Measurements from ENCODE around the gene MYLK2.

MYLK2 gene

DNA sequence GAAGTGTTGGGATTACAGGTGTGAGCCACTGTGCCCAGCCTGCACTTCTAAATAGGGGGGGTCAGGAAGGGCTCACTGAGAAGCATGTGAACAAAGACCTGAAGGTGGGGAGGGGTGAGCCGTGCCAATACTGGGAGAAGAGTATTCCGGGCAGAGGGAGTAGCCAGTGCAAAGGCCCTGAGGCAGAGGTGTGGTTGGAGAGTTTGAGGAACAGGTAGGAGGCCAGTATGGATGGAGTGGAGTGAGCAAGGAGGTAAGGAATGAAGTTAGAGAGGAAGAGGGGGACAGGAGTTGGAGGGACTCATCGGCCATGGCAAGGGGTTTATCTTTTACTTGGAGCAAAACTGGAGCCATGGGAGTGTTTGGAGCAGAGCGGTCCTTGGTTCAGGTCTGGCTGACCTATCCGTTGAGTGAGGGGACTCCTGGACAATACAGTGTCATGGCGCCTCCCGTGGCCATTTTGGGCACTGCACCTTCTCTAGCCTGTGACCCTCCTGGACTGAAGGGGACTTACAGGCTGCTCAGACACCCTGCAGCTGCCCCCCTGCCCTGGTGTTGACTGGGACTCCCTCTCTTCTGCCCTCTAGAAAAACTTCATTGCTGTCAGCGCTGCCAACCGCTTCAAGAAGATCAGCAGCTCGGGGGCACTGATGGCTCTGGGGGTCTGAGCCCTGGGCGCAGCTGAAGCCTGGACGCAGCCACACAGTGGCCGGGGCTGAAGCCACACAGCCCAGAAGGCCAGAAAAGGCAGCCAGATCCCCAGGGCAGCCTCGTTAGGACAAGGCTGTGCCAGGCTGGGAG, 14.2 kb downstream of the MYLK2 start:
- Histone ChIP-seq H3K27me3 (ENCODE audit: control insufficient read depth in 5 of 5, insufficient read depth in 4 of 5, low read length in 5 of 5) (peaks cover 0 to 3% (median 0%) of the 10 kb centered on the region in 5 donors), H3K9ac (ENCODE audit: low read length in 5 of 5) (no peak overlapping the region), H3K4me1 (ENCODE audit: control insufficient read depth in 5 of 5, insufficient read depth in 5 of 5, low read length in 5 of 5) (peaks cover 9 to 32% (median 25%) of the 10 kb centered on the region in 5 donors), H3K27ac (ENCODE audit: low read depth, low read length) (no peak overlapping the region), H3K9me3 (ENCODE audit: control insufficient read depth in 5 of 5, low read length in 5 of 5) (no peaks in the 10 kb centered on the region), H3K4me3 (ENCODE audit: low read depth in 1 of 5, low read length in 5 of 5) (no peak overlapping the region), H3K36me3 (ENCODE audit: control insufficient read depth in 5 of 5, insufficient read depth in 5 of 5, low read length in 5 of 5) (no peaks in the 10 kb centered on the region)

DNA sequence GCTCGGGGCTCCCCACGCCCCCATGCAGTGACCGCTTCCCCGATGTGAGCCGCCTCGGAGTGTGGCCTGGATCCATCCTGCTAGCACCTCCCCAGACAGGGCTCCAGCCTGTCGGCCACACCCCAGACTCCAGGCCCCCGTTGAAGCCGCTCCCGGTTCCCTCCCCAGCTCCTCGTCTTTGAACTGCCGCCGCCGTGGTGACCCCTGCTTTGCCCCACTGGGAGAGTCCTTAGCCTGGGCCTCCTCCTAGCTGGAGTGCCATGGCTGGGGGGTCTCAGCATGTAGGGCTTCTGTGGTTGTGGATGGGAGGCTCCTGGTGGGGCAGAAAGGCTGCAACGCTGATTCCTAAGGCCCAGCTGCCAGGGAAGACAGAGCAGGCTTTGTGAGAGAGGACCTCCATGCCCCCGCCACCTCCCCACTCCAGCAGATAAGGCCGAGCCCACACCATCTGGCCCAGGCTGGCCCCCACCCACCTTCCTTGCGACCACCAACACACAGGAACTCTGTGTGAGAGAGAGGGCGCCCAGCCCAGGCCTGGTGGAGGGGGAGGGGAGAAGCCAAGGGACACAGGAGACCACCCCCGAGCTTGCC, 14.9 kb downstream of the MYLK2 start:
- H3K27ac ChIP-seq (ENCODE audit: low read depth, low read length), result no peak overlapping the region
- H3K4me3 ChIP-seq (ENCODE audit: low read depth in 1 of 5, low read length in 5 of 5), result no peak overlapping the region
- H3K4me1 ChIP-seq (ENCODE audit: control insufficient read depth in 5 of 5, insufficient read depth in 5 of 5, low read length in 5 of 5), result peaks cover 9 to 39% (median 28%) of the 10 kb centered on the region in 5 donors
- H3K27me3 ChIP-seq (ENCODE audit: control insufficient read depth in 5 of 5, insufficient read depth in 4 of 5, low read length in 5 of 5), result peaks cover 0 to 3% (median 0%) of the 10 kb centered on the region in 5 donors
- H3K9me3 ChIP-seq (ENCODE audit: control insufficient read depth in 5 of 5, low read length in 5 of 5), result no peaks in the 10 kb centered on the region
- H3K36me3 ChIP-seq (ENCODE audit: control insufficient read depth in 5 of 5, insufficient read depth in 5 of 5, low read length in 5 of 5), result no peaks in the 10 kb centered on the region
- H3K9ac ChIP-seq (ENCODE audit: low read length in 5 of 5), result no peak overlapping the region

DNA sequence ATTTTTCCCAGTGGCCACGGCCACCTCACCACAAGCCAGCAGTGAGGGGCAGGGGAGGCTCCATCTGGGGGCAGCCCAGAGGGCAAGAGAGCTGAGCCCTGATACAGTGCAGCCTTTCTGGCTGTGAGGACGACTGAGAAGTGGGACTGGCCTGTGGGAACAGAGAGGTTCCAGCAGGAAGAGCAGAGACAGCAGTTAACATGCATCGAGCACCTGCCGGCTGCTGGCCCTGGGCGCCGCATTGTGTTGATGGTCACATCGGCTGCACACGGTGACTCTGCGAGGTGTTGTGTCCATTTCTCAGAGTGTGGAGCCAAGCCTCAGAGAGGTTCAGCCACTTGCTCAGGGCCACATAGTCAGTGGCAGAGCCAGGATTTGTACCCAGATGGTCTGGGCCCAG, 16.4 kb downstream of the MYLK2 start:
- peak overlapping the region in 1 of 5 donors; percentile 20 for H3K9ac ChIP-seq (ENCODE audit: low read length in 5 of 5)
- peaks cover 0 to 3% (median 0%) of the 10 kb centered on the region in 5 donors for H3K27me3 ChIP-seq (ENCODE audit: control insufficient read depth in 5 of 5, insufficient read depth in 4 of 5, low read length in 5 of 5)
- peaks cover 9 to 36% (median 28%) of the 10 kb centered on the region in 5 donors for H3K4me1 ChIP-seq (ENCODE audit: control insufficient read depth in 5 of 5, insufficient read depth in 5 of 5, low read length in 5 of 5)
- no peak overlapping the region for H3K27ac ChIP-seq (ENCODE audit: low read depth, low read length)
- no peaks in the 10 kb centered on the region for H3K36me3 ChIP-seq (ENCODE audit: control insufficient read depth in 5 of 5, insufficient read depth in 5 of 5, low read length in 5 of 5)
- no peaks in the 10 kb centered on the region for H3K9me3 ChIP-seq (ENCODE audit: control insufficient read depth in 5 of 5, low read length in 5 of 5)
- no peak overlapping the region for H3K4me3 ChIP-seq (ENCODE audit: low read depth in 1 of 5, low read length in 5 of 5)

DNA sequence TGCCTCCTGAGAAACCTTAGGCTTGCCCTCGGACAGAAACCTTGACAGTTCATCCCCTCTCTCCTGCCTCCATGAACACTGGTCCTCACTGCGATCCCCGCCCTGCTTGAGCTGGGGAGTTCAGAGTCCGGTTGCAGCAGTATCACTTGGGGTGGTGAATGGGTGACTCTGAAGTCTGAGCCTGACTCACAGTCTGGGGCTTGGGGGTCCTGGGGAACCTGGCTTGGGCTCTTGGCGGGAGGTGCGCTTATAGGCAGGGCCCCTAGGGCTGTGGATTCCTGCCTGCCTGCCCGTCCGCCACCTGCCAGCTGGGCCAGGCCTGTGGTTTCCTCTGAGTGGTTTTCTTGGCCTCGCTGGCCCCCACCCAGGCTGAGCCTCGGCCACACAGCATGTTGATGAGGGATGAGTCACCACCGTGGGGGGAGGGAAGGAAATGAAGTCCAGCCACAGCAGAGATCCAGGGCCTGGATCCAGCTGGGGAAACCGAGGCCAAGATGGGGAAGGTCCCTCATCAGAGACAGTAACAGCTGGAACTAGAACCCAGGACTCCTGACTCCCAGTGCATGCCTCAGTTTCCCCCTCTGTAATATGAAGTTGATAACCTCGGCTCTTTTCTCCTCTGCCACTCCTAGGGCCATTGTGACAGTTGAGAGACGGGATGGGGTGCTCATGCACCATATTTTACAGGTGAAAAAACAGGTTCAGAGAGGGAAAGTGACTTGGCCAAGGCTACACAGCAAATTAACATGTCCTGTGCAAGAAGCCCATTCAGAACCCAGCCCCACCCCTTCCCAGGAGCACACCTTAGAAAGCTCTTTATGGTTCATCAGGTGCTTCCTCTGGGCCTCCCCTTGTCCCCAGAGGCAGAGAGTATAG, 17.1 kb downstream of the MYLK2 start:
- Histone ChIP-seq H3K9me3 (ENCODE audit: control insufficient read depth in 5 of 5, low read length in 5 of 5) (no peaks in the 10 kb centered on the region), H3K9ac (ENCODE audit: low read length in 5 of 5) (peak overlapping the region in 2 of 5 donors; percentile 14 to 20), H3K27ac (ENCODE audit: low read depth, low read length) (no peak overlapping the region), H3K36me3 (ENCODE audit: control insufficient read depth in 5 of 5, insufficient read depth in 5 of 5, low read length in 5 of 5) (no peaks in the 10 kb centered on the region), H3K4me3 (ENCODE audit: low read depth in 1 of 5, low read length in 5 of 5) (no peak overlapping the region), H3K4me1 (ENCODE audit: control insufficient read depth in 5 of 5, insufficient read depth in 5 of 5, low read length in 5 of 5) (peaks cover 9 to 39% (median 30%) of the 10 kb centered on the region in 5 donors), H3K27me3 (ENCODE audit: control insufficient read depth in 5 of 5, insufficient read depth in 4 of 5, low read length in 5 of 5) (peaks cover 0 to 3% (median 0%) of the 10 kb centered on the region in 5 donors)

DNA sequence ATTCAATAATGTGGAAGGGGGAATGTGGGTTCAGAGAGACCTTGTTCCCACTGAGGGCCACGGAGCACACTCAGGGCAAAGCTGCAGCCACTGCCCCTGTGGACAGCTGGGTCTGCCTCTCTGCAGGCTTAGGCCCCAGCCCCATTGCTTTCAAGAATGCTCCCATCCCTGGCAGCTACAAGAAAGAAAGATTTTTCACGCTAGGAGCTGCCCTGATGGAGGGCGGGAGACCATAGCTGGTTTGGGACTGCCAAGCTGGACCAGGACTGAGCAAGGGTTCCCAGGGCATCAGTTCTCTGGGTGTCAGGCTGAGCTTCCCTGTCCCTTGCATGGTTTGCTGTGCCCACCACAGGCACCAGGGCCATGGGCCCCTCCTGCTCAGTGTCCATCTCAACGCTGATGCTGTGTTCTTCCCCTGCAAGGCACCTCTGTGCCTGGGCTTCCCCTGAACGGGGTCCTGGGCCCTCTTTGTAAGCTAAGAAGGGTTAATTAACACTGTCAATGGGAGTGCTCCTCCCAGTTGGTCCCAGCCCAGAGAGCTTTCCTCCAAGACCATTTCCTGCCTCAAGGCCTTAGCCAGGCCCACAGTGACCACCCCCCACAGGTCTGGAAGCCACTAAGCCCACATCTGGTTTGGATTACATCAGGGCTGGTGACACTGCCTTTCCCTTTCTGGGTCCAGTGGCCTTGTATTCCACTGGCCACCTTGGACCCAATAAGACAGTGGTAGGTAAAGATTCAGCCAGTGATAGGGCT, 17.9 kb downstream of the MYLK2 start:
- H3K4me1 ChIP-seq (ENCODE audit: control insufficient read depth in 5 of 5, insufficient read depth in 5 of 5, low read length in 5 of 5), result peaks cover 9 to 45% (median 36%) of the 10 kb centered on the region in 5 donors
- H3K9me3 ChIP-seq (ENCODE audit: control insufficient read depth in 5 of 5, low read length in 5 of 5), result no peaks in the 10 kb centered on the region
- H3K36me3 ChIP-seq (ENCODE audit: control insufficient read depth in 5 of 5, insufficient read depth in 5 of 5, low read length in 5 of 5), result no peaks in the 10 kb centered on the region
- peaks cover 0 to 3% (median 0%) of the 10 kb centered on the region in 5 donors for H3K27me3 ChIP-seq (ENCODE audit: control insufficient read depth in 5 of 5, insufficient read depth in 4 of 5, low read length in 5 of 5)
- H3K9ac ChIP-seq (ENCODE audit: low read length in 5 of 5), result no peak overlapping the region
- H3K4me3 ChIP-seq (ENCODE audit: low read depth in 1 of 5, low read length in 5 of 5), result no peak overlapping the region
- H3K27ac ChIP-seq (ENCODE audit: low read depth, low read length), result no peak overlapping the region

DNA sequence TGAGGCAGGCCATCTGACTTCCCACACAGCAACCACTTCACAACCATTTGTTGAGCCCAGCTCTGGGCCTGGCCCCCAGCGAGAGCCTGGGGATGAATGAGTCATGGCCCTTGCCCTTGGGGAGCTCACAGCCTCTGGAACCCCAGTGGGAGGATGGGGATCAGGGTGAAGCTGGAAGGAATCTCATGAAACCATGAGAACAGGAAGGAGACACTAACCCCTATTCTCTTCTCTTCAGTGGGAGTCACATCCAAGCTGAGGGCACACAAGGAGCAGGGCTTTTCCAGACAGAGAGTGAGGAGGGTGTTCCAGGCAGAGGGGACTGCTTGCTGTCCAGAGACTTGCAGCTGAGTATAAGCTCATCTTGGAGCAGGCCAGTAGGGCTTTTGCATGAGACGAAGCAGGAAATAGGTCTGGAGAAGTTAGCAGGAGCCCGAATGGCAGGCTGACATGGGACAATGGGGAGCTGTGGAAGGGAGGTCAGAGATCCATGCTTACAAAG, 18.8 kb downstream of the MYLK2 start:
- Histone ChIP-seq H3K4me3 (ENCODE audit: low read depth in 1 of 5, low read length in 5 of 5) (no peak overlapping the region), H3K36me3 (ENCODE audit: control insufficient read depth in 5 of 5, insufficient read depth in 5 of 5, low read length in 5 of 5) (no peaks in the 10 kb centered on the region), H3K27me3 (ENCODE audit: control insufficient read depth in 5 of 5, insufficient read depth in 4 of 5, low read length in 5 of 5) (peaks cover 0 to 3% (median 0%) of the 10 kb centered on the region in 5 donors), H3K9me3 (ENCODE audit: control insufficient read depth in 5 of 5, low read length in 5 of 5) (no peaks in the 10 kb centered on the region), H3K9ac (ENCODE audit: low read length in 5 of 5) (no peak overlapping the region), H3K27ac (ENCODE audit: low read depth, low read length) (no peak overlapping the region), H3K4me1 (ENCODE audit: control insufficient read depth in 5 of 5, insufficient read depth in 5 of 5, low read length in 5 of 5) (peaks cover 16 to 54% (median 45%) of the 10 kb centered on the region in 5 donors)

DNA sequence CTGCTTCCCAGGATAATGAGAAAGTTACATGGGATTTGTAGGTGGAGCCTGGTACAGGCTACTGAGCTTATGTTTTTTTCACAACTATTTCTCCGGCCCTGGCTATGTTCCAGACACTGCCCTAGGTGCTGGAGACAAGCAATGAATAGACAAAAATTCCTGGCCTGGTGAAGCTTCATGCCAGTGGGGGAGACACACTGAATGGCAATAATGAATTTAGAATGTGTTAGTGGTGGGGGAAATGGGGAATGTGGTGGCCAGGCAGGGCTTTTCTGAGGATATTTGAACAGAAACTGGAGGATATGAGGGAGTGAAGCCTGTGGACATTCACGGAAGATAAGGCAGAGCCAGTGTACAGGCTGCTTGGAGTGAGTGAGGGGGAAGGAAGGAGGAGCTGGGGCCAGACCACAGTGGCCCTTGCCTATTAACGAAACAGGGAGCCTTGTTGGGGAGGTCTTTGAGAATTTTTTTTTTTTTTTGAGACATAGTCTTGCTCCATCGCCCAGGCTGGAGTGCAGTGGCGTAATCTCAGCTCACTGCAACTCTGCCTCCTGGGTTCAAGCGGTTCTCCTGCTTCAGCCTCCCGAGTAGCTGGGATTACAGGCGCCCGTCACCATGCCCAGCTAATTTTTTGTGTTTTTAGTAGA, 19.6 kb downstream of the MYLK2 start:
- Histone ChIP-seq H3K36me3 (ENCODE audit: control insufficient read depth in 5 of 5, insufficient read depth in 5 of 5, low read length in 5 of 5) (no peaks in the 10 kb centered on the region), H3K27ac (ENCODE audit: low read depth, low read length) (no peak overlapping the region), H3K9me3 (ENCODE audit: control insufficient read depth in 5 of 5, low read length in 5 of 5) (no peaks in the 10 kb centered on the region), H3K27me3 (ENCODE audit: control insufficient read depth in 5 of 5, insufficient read depth in 4 of 5, low read length in 5 of 5) (peaks cover 0 to 3% (median 0%) of the 10 kb centered on the region in 5 donors), H3K4me1 (ENCODE audit: control insufficient read depth in 5 of 5, insufficient read depth in 5 of 5, low read length in 5 of 5) (peaks cover 19 to 56% (median 54%) of the 10 kb centered on the region in 5 donors), H3K4me3 (ENCODE audit: low read depth in 1 of 5, low read length in 5 of 5) (no peak overlapping the region), H3K9ac (ENCODE audit: low read length in 5 of 5) (no peak overlapping the region)

DNA sequence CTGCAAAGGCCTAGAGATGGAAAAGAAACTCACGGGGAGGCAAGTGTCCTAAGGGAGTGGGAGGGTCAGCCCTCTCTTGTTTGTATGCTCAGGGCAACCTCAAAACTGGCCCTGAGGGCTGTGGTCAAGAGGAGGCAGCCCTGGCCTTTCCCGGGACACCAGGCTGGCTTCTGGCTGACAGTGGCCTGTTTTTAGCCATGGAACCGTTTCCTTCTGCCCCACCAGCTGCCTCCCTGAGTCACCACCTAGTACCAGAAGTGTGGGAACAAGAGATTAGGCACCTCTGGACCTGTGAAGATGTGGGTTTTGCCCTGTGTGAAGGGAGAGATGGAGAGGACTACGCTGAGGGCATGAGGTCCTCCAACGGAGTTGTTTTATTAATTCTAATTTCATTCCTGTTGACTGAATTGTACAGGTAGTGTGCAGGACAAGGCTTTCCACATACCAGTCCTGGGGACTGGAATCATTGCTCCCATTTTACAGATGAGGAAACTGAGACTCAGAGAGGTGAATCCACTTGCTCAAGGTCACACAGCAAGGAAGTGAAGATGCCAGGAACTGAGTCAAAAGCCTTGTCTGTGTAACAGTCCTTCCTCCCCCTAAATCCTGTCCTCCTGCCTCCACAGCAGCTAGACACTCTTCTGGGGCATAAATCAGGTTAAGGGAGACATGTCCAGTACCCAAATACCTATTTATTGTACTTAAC, 20.8 kb downstream of the MYLK2 start:
- Histone ChIP-seq H3K36me3 (ENCODE audit: control insufficient read depth in 5 of 5, insufficient read depth in 5 of 5, low read length in 5 of 5) (no peaks in the 10 kb centered on the region), H3K4me3 (ENCODE audit: low read depth in 1 of 5, low read length in 5 of 5) (no peak overlapping the region), H3K27me3 (ENCODE audit: control insufficient read depth in 5 of 5, insufficient read depth in 4 of 5, low read length in 5 of 5) (peaks cover 0 to 3% (median 0%) of the 10 kb centered on the region in 5 donors), H3K9ac (ENCODE audit: low read length in 5 of 5) (no peak overlapping the region), H3K27ac (ENCODE audit: low read depth, low read length) (no peak overlapping the region), H3K9me3 (ENCODE audit: control insufficient read depth in 5 of 5, low read length in 5 of 5) (no peaks in the 10 kb centered on the region), H3K4me1 (ENCODE audit: control insufficient read depth in 5 of 5, insufficient read depth in 5 of 5, low read length in 5 of 5) (peaks cover 19 to 58% (median 54%) of the 10 kb centered on the region in 5 donors)
